Effector memory CD8-positive, alpha-beta T cell (primary cell): Measurements from ENCODE around the gene FCGBP.

ENCODE experiments used
- ATAC-seq: fragments of 150-1000 bp; cut with Tn5 transposase; replicated peaks from 2 replicates; pipeline ENCODE4 v1.10.0; 2021; ENCODE audit warnings: mild to moderate bottlenecking, moderate library complexity
- DNase-seq, 3 experiments: peaks; one replicate each; pipeline ENCODE4 v3.0.0; 2021
- H3K27ac Mint-ChIP-seq, 2 donors: one replicate each; pipeline ENCODE4 v1.8.0; 2022; ENCODE audit warnings: mild to moderate bottlenecking in 2 of 2, mixed read lengths in 2 of 2, moderate library complexity in 2 of 2
- H3K27me3 Mint-ChIP-seq, 2 donors: one replicate each; pipeline ENCODE4 v1.8.0; 2022; ENCODE audit warnings: mixed read lengths in 2 of 2
- H3K36me3 Mint-ChIP-seq: one replicate; pipeline ENCODE4 v1.8.0; 2022; ENCODE audit warnings: mild to moderate bottlenecking, moderate library complexity, mixed read lengths; ENCODE audit not compliant: insufficient read depth
- H3K4me1 Mint-ChIP-seq, 2 donors: one replicate each; pipeline ENCODE4 v1.8.0; 2022; ENCODE audit warnings: low read depth in 2 of 2, mixed read lengths in 2 of 2
- H3K4me3 Mint-ChIP-seq, 2 donors: one replicate each; pipeline ENCODE4 v1.8.0; 2022; ENCODE audit warnings: mild to moderate bottlenecking in 2 of 2, mixed read lengths in 2 of 2, moderate library complexity in 2 of 2
- H3K9me3 Mint-ChIP-seq, 2 donors: one replicate each; pipeline ENCODE4 v1.8.0; 2022; ENCODE audit warnings: mixed read lengths in 2 of 2

FCGBP gene

GRCh38 chr19:39940221-39940833 lies 5.9 kb upstream of the FCGBP start:
- Mint-ChIP-seq H3K27ac (peak overlapping the region; percentile 86 to 94), H3K4me3 (peak overlapping the region; percentile 75 to 79)

GRCh38 chr19:39939556-39939955 lies 5.1 kb upstream of the FCGBP start:
- DNase-seq (no peak), ATAC-seq (no peak)
- Mint-ChIP-seq H3K27ac (peak overlapping the region; percentile 38 to 86), H3K9me3 (peaks cover 0 to 11% of the 10 kb centered on the region in 2 donors), H3K4me1 (peaks cover 61 to 79% of the 10 kb centered on the region in 2 donors), H3K27me3 (no peaks in the 10 kb centered on the region), H3K4me3 (peak overlapping the region in 1 of 2 donors; percentile 10), H3K36me3 (peaks cover 15% of the 10 kb centered on the region)

More at GRCh38 chr19:39940221-39940833, 5.9 kb upstream of the FCGBP start:
- no peak for ATAC-seq
- no peak for DNase-seq
- no peaks in the 10 kb centered on the region for H3K27me3 Mint-ChIP-seq
- H3K36me3 Mint-ChIP-seq: peaks cover 15% of the 10 kb centered on the region
- H3K9me3 Mint-ChIP-seq: peaks cover 0 to 11% of the 10 kb centered on the region in 2 donors
- H3K4me1 Mint-ChIP-seq: peaks cover 56 to 76% of the 10 kb centered on the region in 2 donors

GRCh38 chr19:39937787-39938186 lies 3.4 kb upstream of the FCGBP start:
- DNase-seq (no peak), ATAC-seq (no peak)
- Mint-ChIP-seq H3K27ac (peak overlapping the region; percentile 8 to 93), H3K9me3 (peaks cover 0 to 11% of the 10 kb centered on the region in 2 donors), H3K27me3 (no peaks in the 10 kb centered on the region), H3K4me3 (no peak overlapping the region), H3K4me1 (peaks cover 54 to 78% of the 10 kb centered on the region in 2 donors), H3K36me3 (peaks cover 20% of the 10 kb centered on the region)

- Mint-ChIP-seq H3K36me3 (peaks cover 17% of the 10 kb centered on the region), H3K4me3 (no peak overlapping the region), H3K27ac (peak overlapping the region; percentile 92 to 93), H3K27me3 (no peaks in the 10 kb centered on the region), H3K9me3 (peaks cover 0 to 11% of the 10 kb centered on the region in 2 donors), H3K4me1 (peaks cover 51 to 73% of the 10 kb centered on the region in 2 donors)
- DNase-seq (peak; percentile 20 to 28 (median 25)), ATAC-seq (peak; percentile 45)
Measured at GRCh38 chr19:39937094-39937720, 2.8 kb upstream of the FCGBP start.

GRCh38 chr19:39936622-39937021 lies 2.2 kb upstream of the FCGBP start:
- H3K36me3 Mint-ChIP-seq: peaks cover 16% of the 10 kb centered on the region
- H3K4me1 Mint-ChIP-seq: peaks cover 46 to 67% of the 10 kb centered on the region in 2 donors
- peak overlapping the region; percentile 92 to 93 for H3K27ac Mint-ChIP-seq
- no peaks in the 10 kb centered on the region for H3K27me3 Mint-ChIP-seq
- peaks cover 0 to 11% of the 10 kb centered on the region in 2 donors for H3K9me3 Mint-ChIP-seq
- DNase-seq (no peak), ATAC-seq (no peak)
- H3K4me3 Mint-ChIP-seq: peak overlapping the region in 1 of 2 donors; percentile 42

GRCh38 chr19:39936020-39936419 lies 1.6 kb upstream of the FCGBP start:
- H3K27ac Mint-ChIP-seq: peak overlapping the region; percentile 92 to 93
- H3K9me3 Mint-ChIP-seq: peaks cover 0 to 10% of the 10 kb centered on the region in 2 donors

GRCh38 chr19:39935364-39935661 lies 879 bp upstream of the FCGBP start:
- Mint-ChIP-seq H3K4me3 (peak overlapping the region in 1 of 2 donors; percentile 48), H3K9me3 (peaks cover 0 to 3% of the 10 kb centered on the region in 2 donors), H3K27ac (peak overlapping the region; percentile 92 to 93), H3K27me3 (no peaks in the 10 kb centered on the region), H3K4me1 (peaks cover 33 to 56% of the 10 kb centered on the region in 2 donors), H3K36me3 (peaks cover 9% of the 10 kb centered on the region)
- DNase-seq (no peak), ATAC-seq (no peak)

More at GRCh38 chr19:39936020-39936419, 1.6 kb upstream of the FCGBP start:
- no peak for ATAC-seq
- peaks cover 40 to 61% of the 10 kb centered on the region in 2 donors for H3K4me1 Mint-ChIP-seq
- peaks cover 10% of the 10 kb centered on the region for H3K36me3 Mint-ChIP-seq
- H3K4me3 Mint-ChIP-seq: peak overlapping the region; percentile 31 to 42
- H3K27me3 Mint-ChIP-seq: no peaks in the 10 kb centered on the region
- DNase-seq: no peak

GRCh38 chr19:39929750-39930149 lies 4.7 kb downstream of the FCGBP start:
- peaks cover 8 to 15% of the 10 kb centered on the region in 2 donors for H3K4me1 Mint-ChIP-seq
- no peak for ATAC-seq

GRCh38 chr19:39928357-39928725 lies 6.1 kb downstream of the FCGBP start:
- Mint-ChIP-seq H3K36me3 (peaks cover 6% of the 10 kb centered on the region), H3K27ac (no peak overlapping the region), H3K4me1 (peaks cover 2 to 4% of the 10 kb centered on the region in 2 donors), H3K27me3 (no peaks in the 10 kb centered on the region), H3K4me3 (no peak overlapping the region), H3K9me3 (no peaks in the 10 kb centered on the region)
- DNase-seq: no peak
- no peak for ATAC-seq

More at GRCh38 chr19:39929750-39930149, 4.7 kb downstream of the FCGBP start:
- no peak for DNase-seq
- H3K9me3 Mint-ChIP-seq: no peaks in the 10 kb centered on the region
- H3K4me3 Mint-ChIP-seq: no peak overlapping the region
- H3K27me3 Mint-ChIP-seq: no peaks in the 10 kb centered on the region
- no peak overlapping the region for H3K27ac Mint-ChIP-seq
- peaks cover 6% of the 10 kb centered on the region for H3K36me3 Mint-ChIP-seq

- Mint-ChIP-seq H3K36me3 (no peaks in the 10 kb centered on the region), H3K4me1 (peaks cover 2 to 4% of the 10 kb centered on the region in 2 donors), H3K4me3 (no peak overlapping the region), H3K27me3 (no peaks in the 10 kb centered on the region), H3K27ac (no peak overlapping the region), H3K9me3 (no peaks in the 10 kb centered on the region)
- ATAC-seq (no peak), DNase-seq (no peak)
Measured at GRCh38 chr19:39927524-39928356, 6.7 kb downstream of the FCGBP start.

- Mint-ChIP-seq H3K9me3 (no peaks in the 10 kb centered on the region), H3K4me1 (peaks cover 2 to 4% of the 10 kb centered on the region in 2 donors), H3K4me3 (no peak overlapping the region), H3K36me3 (no peaks in the 10 kb centered on the region), H3K27ac (no peak overlapping the region), H3K27me3 (no peaks in the 10 kb centered on the region)
- ATAC-seq: no peak
- DNase-seq: no peak
Measured at GRCh38 chr19:39927076-39927475, 7.4 kb downstream of the FCGBP start.

- Mint-ChIP-seq H3K4me3 (no peak overlapping the region), H3K27ac (no peak overlapping the region), H3K27me3 (no peaks in the 10 kb centered on the region), H3K4me1 (peaks cover 2 to 4% of the 10 kb centered on the region in 2 donors), H3K9me3 (no peaks in the 10 kb centered on the region), H3K36me3 (no peaks in the 10 kb centered on the region)
- ATAC-seq: no peak
- no peak for DNase-seq
Measured at GRCh38 chr19:39926170-39926760, 8.2 kb downstream of the FCGBP start.

- Mint-ChIP-seq H3K27ac (peak overlapping the region in 1 of 2 donors; percentile 77), H3K9me3 (no peaks in the 10 kb centered on the region), H3K4me3 (no peak overlapping the region), H3K27me3 (no peaks in the 10 kb centered on the region), H3K4me1 (peaks cover 0 to 2% of the 10 kb centered on the region in 2 donors), H3K36me3 (no peaks in the 10 kb centered on the region)
- no peak for DNase-seq
- no peak for ATAC-seq
Measured at GRCh38 chr19:39924952-39925351, 9.5 kb downstream of the FCGBP start.
